ENCODE results near the gene AGFG2. TPM values are rescaled to one million over a fixed set of nuclear protein-coding genes. Genes with fewer than 3 reads are reported as not detected.

Gene AGFG2
- total RNA-seq, 2 donors from 2014 or later: 33.0 to 94.9 TPM

- H3K4me1 ChIP-seq (replicated peaks): no peaks in the 10 kb centered on the region
- intact Hi-C loops (cut with DNase I): no loop called here
- H3K4me3 ChIP-seq: peak overlapping the region; percentile 52 to 68
- H3K36me3 ChIP-seq: no peaks in the 10 kb centered on the region
- peak overlapping the region; percentile 74 to 77 for H3K27ac ChIP-seq
- no peaks in the 10 kb centered on the region for H3K9me3 ChIP-seq
- no peak for TF ChIP-seq CTCF (IDR thresholded peaks at IDR 0.05)
- TF ChIP-seq POLR2AphosphoS5 (IDR thresholded peaks at IDR 0.05): no peak
- TF ChIP-seq POLR2A (IDR thresholded peaks at IDR 0.05): peak; percentile 19
- WGBS: 12% methylated on average over 67 of the region's 68 CpGs
- no peak for DNase-seq (ENCODE audit: low spot score)
- H3K27me3 ChIP-seq (replicated peaks; ENCODE audit: insufficient read depth): no peaks in the 10 kb centered on the region
These were observed 66.2 kb downstream of the AGFG2 start for GRCh38 chr7:100604976-100605911.

DNA sequence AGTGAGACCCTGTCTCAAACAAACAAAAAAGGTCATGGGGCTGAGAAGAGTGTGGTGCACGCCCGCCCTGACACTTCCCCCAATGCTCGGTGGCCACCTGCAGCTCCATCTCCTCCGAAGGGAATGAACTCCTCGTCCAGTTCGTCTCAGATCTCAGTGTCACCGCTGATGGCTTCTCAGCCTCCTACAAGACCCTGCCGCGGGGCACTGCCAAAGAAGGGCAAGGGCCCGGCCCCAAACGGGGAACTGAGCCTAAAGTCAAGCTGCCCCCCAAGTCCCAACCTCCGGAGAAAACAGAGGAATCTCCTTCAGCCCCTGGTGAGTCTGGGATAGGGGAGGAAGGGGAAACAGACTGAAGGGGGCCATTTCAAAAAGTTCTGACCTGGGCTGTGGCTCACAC lies 67.3 kb downstream of the AGFG2 start:
- no peaks in the 10 kb centered on the region for H3K27me3 ChIP-seq (replicated peaks; ENCODE audit: insufficient read depth)
- no peaks in the 10 kb centered on the region for H3K4me1 ChIP-seq (replicated peaks)
- no peak for DNase-seq (ENCODE audit: low spot score)
- H3K4me3 ChIP-seq: no peak overlapping the region
- no peaks in the 10 kb centered on the region for H3K9me3 ChIP-seq
- 94% methylated on average over 12 of the region's 12 CpGs for WGBS
- no peaks in the 10 kb centered on the region for H3K36me3 ChIP-seq
- no peak overlapping the region for H3K27ac ChIP-seq
- intact Hi-C loops (cut with DNase I): no loop called here
- no peak for TF ChIP-seq CTCF (IDR thresholded peaks at IDR 0.05)
- no peak for TF ChIP-seq POLR2AphosphoS5 (IDR thresholded peaks at IDR 0.05)
- TF ChIP-seq POLR2A (IDR thresholded peaks at IDR 0.05): no peak

- Histone ChIP-seq H3K27me3 (replicated peaks; ENCODE audit: insufficient read depth) (no peaks in the 10 kb centered on the region), H3K9me3 (no peaks in the 10 kb centered on the region), H3K36me3 (no peaks in the 10 kb centered on the region), H3K4me3 (no peak overlapping the region), H3K27ac (no peak overlapping the region), H3K4me1 (replicated peaks) (no peaks in the 10 kb centered on the region)
- intact Hi-C loops (cut with DNase I): no loop called here
- TF ChIP-seq POLR2AphosphoS5 (IDR thresholded peaks at IDR 0.05): no peak
- no peak for TF ChIP-seq POLR2A (IDR thresholded peaks at IDR 0.05)
- TF ChIP-seq CTCF (IDR thresholded peaks at IDR 0.05): no peak
- no peak for DNase-seq (ENCODE audit: low spot score)
- WGBS: 78% methylated on average over 8 of the region's 8 CpGs
These were observed 68.1 kb downstream of the AGFG2 start for GRCh38 chr7:100607111-100607510.

DNA sequence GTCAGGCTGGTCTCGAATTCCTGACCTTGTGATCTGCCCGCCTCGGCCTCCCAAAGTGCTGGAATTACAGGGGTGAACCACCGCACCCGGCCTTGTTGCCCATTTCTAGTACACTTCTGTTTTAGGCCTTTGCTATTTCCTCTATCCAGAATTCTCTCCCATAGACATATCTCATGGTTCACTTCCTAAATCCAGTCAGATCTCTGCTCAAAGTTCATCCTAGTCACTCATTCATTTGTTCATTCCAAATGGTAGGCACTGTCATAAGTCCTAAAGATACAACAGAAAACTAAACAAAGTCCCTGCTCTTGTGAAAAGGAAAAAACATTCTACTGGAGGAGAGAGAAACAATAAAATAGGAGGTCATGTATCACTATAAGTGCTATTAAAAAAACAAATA lies 71.0 kb downstream of the AGFG2 start:
- TF ChIP-seq POLR2A (IDR thresholded peaks at IDR 0.05) (no peak), POLR2AphosphoS5 (IDR thresholded peaks at IDR 0.05) (no peak), CTCF (IDR thresholded peaks at IDR 0.05) (no peak)
- no peak for DNase-seq (ENCODE audit: low spot score)
- 98% methylated on average over 5 of the region's 5 CpGs for WGBS

More for the DNA sequence above, 71.0 kb downstream of the AGFG2 start:
- H3K9me3 ChIP-seq: no peaks in the 10 kb centered on the region
- H3K27ac ChIP-seq: no peak overlapping the region
- no peaks in the 10 kb centered on the region for H3K36me3 ChIP-seq
- intact Hi-C loops (cut with DNase I): loop anchor here (5.0 kb wide), 1 partner anchor 82 kb away; the partner anchor contains the start of gene GIGYF1
- no peak overlapping the region for H3K4me3 ChIP-seq
- H3K4me1 ChIP-seq (replicated peaks): peaks cover 5% of the 10 kb centered on the region
- no peaks in the 10 kb centered on the region for H3K27me3 ChIP-seq (replicated peaks; ENCODE audit: insufficient read depth)

All from prostate gland (tissue), 2 donors.